Prostate gland (tissue), 2 donors: ENCODE measurements around the gene BPIFB2.

Experiments
- CTCF ChIP-seq, 4 experiments: fragments of 200-600 bp in 2 of 4; fragments of 450-650 bp in 2 of 4; sonication (generic) in 2 of 4; IDR thresholded peaks; 1 replicate in 3 of 4; 2 replicates in 1 of 4; pipeline ENCODE4 v1.5.1; 2016 to 2019; ENCODE audit warnings: antibody characterized with exemption in 4 of 4, mild to moderate bottlenecking in 2 of 4, moderate library complexity in 2 of 4
- POLR2AphosphoS5 ChIP-seq: sonication (generic); formaldehyde crosslinking; IDR thresholded peaks from one replicate; pipeline ENCODE4 v1.6.1; 2017; ENCODE audit warnings: antibody characterized with exemption

- TF ChIP-seq CTCF (IDR thresholded peaks at IDR 0.05) (no peak), POLR2AphosphoS5 (no peak)
Measured at GRCh38 chr20:33054791-33055190, 47.3 kb downstream of the BPIFB2 start.
